Activated T-cell treated with anti-CD3 and anti-CD28 coated beads, Interleukin-2, amount 50 U/mL, for 1 hour (primary cell): ENCODE data around the gene VSTM5.
"Not testable (repeated sequence)": the region's sequence is repeated elsewhere in the genome, so short reads cannot be mapped to it uniquely, and the experiment has no call there.

ENCODE experiments used
- DNase-seq: peaks from one replicate; pipeline ENCODE4 v3.0.0-alpha.2; 2020

VSTM5 gene

DNA sequence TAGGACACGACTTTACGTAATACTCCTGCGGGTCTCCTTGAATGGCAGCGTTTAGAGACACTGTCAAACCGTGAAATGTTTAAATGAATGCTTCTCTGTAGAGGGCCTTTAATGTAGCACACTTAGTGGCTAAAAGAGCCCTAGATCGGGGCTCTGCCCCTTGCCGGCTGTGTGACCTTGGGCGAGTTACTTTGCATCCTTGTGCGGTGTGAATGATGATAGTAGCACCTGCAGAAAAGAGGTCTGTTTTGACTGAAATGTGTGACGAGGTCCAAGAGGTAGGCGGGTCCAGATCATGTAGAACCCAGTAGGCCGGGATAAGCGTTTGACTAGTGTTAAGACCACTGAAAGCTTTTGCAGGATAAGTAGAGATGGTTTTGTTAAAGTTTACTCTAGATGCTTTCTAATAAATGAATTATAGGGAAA is 65.5 kb downstream of the VSTM5 start:
- DNase-seq, result no peak

DNA sequence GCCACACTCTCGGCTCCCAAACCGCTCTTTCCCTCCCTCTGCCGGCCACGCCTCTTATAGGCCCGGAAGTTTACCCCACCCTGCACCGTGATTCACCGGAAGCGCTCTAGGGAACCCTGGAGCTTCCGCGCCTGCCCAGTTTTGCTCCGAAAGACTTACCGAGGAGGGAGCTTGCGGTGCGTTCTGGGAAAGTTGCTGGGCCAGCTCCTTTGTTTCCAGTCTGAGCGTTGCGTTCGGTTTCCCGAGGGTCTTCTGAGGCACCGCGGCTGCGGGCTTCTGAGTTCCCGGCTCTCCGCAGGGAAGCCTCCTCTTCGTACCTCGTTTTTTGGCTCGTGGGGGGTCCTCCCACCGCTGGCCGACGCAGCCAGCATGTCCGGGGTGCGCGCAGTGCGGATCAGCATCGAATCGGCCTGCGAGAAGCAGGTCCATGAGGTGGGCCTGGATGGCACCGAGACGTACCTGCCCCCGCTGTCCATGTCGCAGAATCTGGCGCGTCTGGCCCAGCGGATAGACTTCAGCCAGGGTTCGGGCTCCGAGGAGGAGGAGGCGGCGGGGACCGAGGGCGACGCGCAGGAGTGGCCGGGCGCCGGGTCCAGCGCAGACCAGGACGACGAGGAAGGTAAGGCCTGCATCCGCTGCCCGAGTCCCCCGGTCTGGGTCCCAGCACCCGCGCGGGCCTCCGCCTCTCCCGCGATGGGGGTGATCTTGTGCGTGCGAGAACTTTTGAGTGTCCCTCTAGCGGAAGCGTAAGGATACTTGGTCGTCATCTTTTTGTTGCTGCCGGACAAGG is 66.1 kb downstream of the VSTM5 start, which contains the start of gene MED17:
TSS of gene MED17 (plus strand) at position 138 of the 790 bp plus-strand sequence. CDS start at position 370, 232 bp downstream.
- peak; percentile 85 for DNase-seq

DNA sequence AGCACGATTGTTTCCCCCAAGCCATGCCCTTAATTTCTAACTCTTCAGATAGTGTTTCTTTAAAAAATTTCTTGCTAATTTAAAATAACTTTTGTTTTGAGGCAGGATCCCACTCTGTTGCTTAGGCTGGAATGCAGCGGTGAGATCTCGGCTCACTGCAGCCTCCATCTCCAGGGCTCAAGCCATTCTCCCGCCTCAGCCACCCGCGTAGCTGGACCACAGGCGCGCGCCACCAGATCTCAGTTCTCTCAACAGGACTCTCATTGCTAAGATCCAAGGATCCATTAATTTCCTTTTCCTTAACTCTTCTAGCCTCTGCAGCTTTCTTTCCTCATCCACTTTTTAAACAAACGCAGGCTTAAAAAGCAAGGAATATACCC is 66.7 kb downstream of the VSTM5 start:
- no peak for DNase-seq

DNA sequence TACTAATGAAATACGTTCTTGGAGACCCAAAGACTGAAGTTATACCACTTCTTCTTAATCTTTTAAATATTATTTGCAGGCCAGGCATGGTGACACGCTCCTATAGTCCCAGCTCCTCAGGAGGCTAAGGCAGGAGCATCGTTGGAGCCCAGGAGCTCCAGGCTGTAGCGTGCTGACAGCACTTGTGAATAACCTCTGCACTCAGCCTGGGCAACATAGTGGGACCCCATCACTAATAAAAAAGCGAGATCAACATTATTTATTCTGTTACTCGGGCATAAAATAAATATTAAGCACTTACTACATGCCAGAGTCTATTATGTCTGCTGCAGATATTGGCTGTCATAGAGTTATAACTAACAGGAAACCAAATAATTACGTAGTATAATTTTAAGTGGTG is 67.1 kb downstream of the VSTM5 start:
- no peak for DNase-seq

DNA sequence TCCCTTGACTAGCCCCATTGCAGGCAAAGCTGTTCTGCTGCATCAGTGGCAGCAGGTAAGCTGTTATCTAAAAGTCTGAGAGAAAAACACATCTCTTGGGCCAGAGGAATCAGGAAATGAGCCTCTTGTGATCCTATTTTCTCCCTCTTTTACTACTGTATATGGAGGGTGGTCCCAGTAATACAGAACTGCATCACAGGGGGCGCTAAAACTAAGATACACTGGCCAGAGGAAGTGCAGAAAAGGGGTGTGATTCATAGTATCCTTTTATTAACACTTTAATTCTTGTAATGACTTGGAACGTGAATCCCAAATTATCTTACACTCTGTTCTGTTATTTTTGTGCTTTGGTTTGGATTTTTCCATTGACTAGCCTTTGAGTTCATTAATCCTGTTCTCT is 75.1 kb downstream of the VSTM5 start:
- no peak for DNase-seq

DNA sequence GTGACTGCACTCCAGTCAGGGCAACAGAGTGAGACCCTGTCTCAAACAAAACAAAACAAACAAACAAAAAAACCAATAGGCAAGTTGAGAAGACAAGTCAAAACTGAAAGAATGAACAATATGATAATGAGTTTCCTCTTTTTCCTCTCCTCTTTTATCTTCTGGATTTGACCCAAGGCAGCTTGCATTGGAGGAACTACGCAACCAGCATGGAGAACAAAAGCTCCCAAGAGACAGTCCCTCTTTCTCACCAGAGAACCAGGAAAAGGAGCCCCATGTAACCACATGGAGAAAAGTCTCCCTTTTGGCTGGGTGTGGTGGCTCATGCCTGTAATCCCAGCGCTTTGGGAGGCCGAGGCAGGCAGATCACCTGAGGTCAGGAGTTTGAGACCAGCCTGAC is 75.9 kb downstream of the VSTM5 start:
- DNase-seq, result not testable (repeated sequence)

DNA sequence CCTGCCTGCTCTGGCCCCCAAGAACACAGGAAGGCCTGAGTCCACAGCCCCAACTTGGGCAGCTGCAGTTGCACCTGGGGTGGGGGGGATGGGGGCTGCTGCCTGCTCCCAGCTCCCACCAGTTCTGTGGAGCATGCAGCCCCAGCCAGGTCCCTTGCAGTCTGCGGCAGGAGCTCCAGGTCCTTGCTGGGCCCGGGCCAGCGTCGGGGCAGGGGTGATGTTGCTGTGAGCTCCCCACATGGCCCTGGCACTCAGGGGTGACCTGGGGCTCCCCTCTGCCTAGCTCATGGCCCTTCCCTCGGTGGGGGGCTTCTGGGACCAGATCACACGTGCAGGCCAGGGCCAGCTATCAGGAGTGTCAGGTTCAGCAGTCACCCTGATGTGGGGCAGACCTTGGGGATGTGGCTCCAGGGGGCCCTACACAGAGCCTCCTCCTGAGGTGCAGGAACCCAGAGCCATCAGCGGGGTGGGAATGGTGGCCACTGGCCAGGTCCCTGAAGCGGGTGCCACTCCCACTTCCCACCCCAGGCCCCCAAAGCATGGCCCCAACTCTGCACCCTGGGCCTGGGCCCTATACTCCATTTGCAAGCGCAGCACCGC is 76.7 kb downstream of the VSTM5 start:
- DNase-seq, result no peak

DNA sequence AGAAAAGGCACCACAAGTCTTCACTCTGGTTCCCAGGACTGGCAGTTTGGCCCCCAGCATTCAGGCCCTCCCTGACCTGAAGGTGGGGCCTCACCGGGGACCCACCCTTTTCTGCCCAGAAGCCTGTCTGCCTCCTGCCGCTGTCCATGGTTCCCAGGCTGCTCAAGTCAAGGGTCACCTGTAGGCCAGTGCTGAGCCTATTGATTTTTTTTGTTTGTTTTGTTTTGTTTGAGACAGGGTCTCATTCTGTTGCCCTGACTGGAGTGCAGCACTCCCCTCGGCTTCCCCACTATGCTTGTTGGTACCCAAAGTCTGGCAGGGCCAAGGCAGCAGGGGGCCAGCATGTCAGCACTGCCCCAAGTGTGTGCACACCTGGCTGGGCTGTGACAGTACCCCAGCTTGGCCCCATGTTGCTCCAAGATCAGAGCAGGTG is 77.4 kb downstream of the VSTM5 start:
- no peak for DNase-seq

DNA sequence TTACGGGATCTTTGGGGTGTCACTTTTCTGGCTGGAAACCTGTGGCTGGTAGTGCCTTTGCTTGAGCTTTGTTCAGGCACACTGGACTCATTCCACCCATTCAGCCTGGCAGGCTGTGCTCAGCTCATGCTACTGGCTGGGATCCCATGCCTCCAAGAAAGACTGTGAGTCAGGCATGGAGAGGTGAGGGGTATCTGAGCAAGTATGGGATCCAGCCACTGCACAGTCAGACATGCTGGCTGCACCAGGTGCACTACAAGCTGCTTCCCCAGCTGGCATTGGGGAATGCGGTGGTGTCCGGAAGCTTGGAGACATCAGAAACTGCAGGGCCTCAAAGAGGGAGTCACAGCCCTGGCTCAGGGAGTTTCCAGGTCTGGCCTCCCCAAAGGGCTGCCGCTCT is 78.3 kb downstream of the VSTM5 start:
- no peak for DNase-seq

DNA sequence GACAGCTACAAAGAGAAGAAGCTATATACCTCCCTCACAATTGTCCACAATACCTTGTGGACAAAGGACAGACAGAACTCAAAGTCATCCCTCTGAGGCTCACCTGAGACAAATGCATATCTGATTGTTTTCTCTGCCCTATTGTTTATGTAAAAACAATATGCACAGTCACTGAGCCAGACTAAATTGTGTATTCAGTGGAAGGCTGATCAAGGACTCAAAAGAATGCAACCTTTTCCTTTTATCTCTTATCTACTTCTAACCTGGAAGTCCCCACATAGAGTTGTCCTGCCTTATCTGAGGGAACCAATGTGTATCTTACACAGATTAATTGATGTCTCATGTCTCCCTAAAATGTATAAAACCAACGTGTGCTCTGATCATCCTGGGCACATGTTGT is 80.3 kb downstream of the VSTM5 start:
- no peak for DNase-seq
